KOPT-K1 (cell line): ENCODE measurements around the gene CD200.
A peak's percentile ranks its signal among the peaks of the same experiment; 100 is the strongest.

Experiments
- H3K27ac ChIP-seq: fragments of 200-600 bp; sonication (generic); 2 replicates; pipeline ENCODE4 v1.5.1; 2016; ENCODE audit warnings: antibody characterized with exemption, mild to moderate bottlenecking, low read depth, low read length; ENCODE audit not compliant: poor library complexity, severe bottlenecking
- H3K36me3 ChIP-seq: fragments of 200-600 bp; sonication (generic); 2 replicates; pipeline ENCODE4 v1.5.1; 2017; ENCODE audit warnings: antibody characterized with exemption, mild to moderate bottlenecking, low read length, moderate library complexity; ENCODE audit not compliant: insufficient read depth
- H3K9me3 ChIP-seq: fragments of 200-600 bp; sonication (generic); 2 replicates; pipeline ENCODE4 v1.5.1; 2017; ENCODE audit warnings: antibody characterized with exemption, low read length, mild to moderate bottlenecking; ENCODE audit not compliant: insufficient read depth, poor library complexity, severe bottlenecking

Gene CD200

GRCh38 chr3:112345681-112346080, 12.7 kb downstream of the CD200 start:
- H3K9me3 ChIP-seq = no peaks in the 10 kb centered on the region
- no peak overlapping the region for H3K27ac ChIP-seq
- H3K36me3 ChIP-seq = no peaks in the 10 kb centered on the region

- Histone ChIP-seq H3K27ac (no peak overlapping the region), H3K36me3 (no peaks in the 10 kb centered on the region)
These were observed 13.7 kb downstream of the CD200 start for GRCh38 chr3:112346491-112347122.

DNA sequence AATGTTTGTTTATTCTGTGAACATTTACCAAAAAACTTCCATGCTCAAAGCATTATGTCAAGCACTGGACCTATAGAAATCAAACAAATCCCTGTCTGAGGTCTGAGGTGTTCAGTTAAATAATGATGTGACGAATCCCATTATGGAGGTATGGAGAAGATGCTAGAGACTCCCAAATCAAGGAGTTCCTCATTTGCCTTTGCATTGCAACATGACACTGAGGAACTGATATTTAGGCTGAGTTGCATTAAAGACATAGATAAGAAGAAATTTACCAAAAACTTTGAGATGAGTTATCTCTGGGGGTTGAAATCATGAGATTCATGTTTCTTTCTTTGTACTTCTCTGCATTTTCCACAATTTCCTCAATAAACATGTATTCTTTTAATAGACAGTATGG, 16.0 kb downstream of the CD200 start:
- H3K9me3 ChIP-seq = no peaks in the 10 kb centered on the region
- no peak overlapping the region for H3K27ac ChIP-seq
- no peaks in the 10 kb centered on the region for H3K36me3 ChIP-seq

More at GRCh38 chr3:112346491-112347122, 13.7 kb downstream of the CD200 start:
- no peaks in the 10 kb centered on the region for H3K9me3 ChIP-seq

- no peaks in the 10 kb centered on the region for H3K36me3 ChIP-seq
These were observed 16.6 kb downstream of the CD200 start for GRCh38 chr3:112349557-112349956.

GRCh38 chr3:112350018-112350810, 17.3 kb downstream of the CD200 start:
- Histone ChIP-seq H3K36me3 (no peaks in the 10 kb centered on the region), H3K27ac (no peak overlapping the region)

More at GRCh38 chr3:112349557-112349956, 16.6 kb downstream of the CD200 start:
- H3K9me3 ChIP-seq = no peaks in the 10 kb centered on the region
- H3K27ac ChIP-seq = no peak overlapping the region

DNA sequence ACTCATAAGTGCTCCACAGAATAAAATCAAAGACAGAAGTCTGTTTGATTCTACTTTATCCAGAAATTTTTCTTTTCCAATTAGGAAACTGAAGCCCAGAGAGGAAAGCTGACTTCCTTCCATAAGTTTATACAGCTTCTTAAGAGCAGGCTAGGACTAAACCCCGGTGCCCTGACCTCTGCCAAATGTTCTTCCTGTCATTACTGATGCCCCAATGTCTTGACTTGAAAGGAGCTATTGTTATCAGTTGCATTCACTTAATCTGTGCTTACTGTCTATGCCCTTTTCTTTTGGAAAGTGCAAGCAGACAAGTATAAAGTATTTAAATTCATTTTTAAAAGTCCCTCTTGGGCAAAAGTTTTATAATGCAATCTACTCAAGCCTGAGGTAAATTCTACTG, 18.1 kb downstream of the CD200 start:
- Histone ChIP-seq H3K9me3 (no peaks in the 10 kb centered on the region), H3K36me3 (no peaks in the 10 kb centered on the region), H3K27ac (no peak overlapping the region)

More at GRCh38 chr3:112350018-112350810, 17.3 kb downstream of the CD200 start:
- H3K9me3 ChIP-seq = no peaks in the 10 kb centered on the region

GRCh38 chr3:112351823-112352222, 18.9 kb downstream of the CD200 start:
- no peak overlapping the region for H3K27ac ChIP-seq
- H3K36me3 ChIP-seq = no peaks in the 10 kb centered on the region

GRCh38 chr3:112352720-112353119, 19.8 kb downstream of the CD200 start:
- no peak overlapping the region for H3K27ac ChIP-seq

More at GRCh38 chr3:112351823-112352222, 18.9 kb downstream of the CD200 start:
- H3K9me3 ChIP-seq = no peaks in the 10 kb centered on the region

DNA sequence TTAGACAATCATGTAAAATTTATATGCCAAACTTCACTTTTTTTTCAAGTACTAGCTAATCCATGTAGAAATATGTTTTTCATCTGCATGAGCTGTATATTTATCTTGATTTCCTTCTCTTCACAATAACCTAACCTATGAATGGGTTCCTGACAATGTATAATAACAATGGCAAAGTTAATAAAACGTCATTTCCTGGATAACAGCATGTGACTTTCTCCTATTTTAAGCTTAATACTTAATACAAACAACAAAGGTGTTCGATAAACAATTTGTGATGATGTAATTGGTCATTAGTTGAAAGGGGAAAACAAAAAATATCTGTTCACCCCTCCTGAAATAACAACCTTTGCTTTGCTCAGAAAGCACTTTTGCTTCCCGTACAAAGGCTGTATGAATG, 20.4 kb downstream of the CD200 start:
- H3K36me3 ChIP-seq = no peaks in the 10 kb centered on the region
- H3K27ac ChIP-seq = no peak overlapping the region
- no peaks in the 10 kb centered on the region for H3K9me3 ChIP-seq

More at GRCh38 chr3:112352720-112353119, 19.8 kb downstream of the CD200 start:
- Histone ChIP-seq H3K9me3 (no peaks in the 10 kb centered on the region), H3K36me3 (no peaks in the 10 kb centered on the region)

GRCh38 chr3:112354642-112355306, 21.8 kb downstream of the CD200 start:
- Histone ChIP-seq H3K36me3 (no peaks in the 10 kb centered on the region), H3K9me3 (no peaks in the 10 kb centered on the region), H3K27ac (no peak overlapping the region)

- Histone ChIP-seq H3K9me3 (no peaks in the 10 kb centered on the region), H3K27ac (no peak overlapping the region), H3K36me3 (no peaks in the 10 kb centered on the region)
These were observed 22.3 kb downstream of the CD200 start for GRCh38 chr3:112355307-112355687.

GRCh38 chr3:112357930-112358780, 25.2 kb downstream of the CD200 start:
- Histone ChIP-seq H3K27ac (peak overlapping the region; percentile 25), H3K36me3 (no peaks in the 10 kb centered on the region), H3K9me3 (no peaks in the 10 kb centered on the region)

DNA sequence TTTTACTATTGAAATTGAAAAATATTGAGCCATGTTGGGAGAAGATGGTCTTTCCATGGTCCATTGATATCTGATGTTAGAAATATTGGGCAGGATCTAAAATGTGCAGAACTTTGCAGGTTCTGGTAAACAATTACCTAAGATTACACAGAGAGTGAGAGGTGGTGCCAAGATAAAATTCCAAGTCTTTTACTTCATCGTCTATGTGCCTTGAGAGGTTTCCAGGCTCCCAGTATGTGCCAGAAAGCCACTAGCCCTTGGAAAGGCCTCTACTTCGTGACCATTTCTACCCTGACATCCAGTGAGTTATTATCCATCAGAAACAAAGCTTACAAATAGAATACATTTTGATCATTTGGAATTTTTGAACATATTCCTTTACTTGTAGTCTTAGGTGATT, 27.6 kb downstream of the CD200 start:
- Histone ChIP-seq H3K9me3 (no peaks in the 10 kb centered on the region), H3K27ac (no peak overlapping the region)

DNA sequence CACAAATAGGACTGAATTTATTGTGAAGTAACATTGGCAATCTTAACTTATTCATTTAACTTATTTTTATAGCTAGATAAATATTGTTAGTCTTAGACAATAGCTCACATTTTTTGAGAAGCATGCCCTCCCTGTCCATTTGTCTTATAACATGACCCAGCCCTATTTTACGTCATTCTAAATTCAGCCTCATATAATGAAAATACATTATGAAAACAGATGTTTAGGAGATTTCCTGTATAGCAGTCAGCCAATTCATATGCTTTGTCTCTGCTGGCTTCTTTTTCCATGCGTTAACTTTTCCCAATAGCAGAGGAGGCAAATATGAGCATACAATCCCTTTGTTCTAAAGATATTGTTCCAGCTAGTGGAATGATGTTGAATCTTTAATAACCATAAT, 29.3 kb downstream of the CD200 start:
- no peaks in the 10 kb centered on the region for H3K36me3 ChIP-seq
- H3K27ac ChIP-seq = no peak overlapping the region
- no peaks in the 10 kb centered on the region for H3K9me3 ChIP-seq

More for the DNA sequence above, 27.6 kb downstream of the CD200 start:
- H3K36me3 ChIP-seq = no peaks in the 10 kb centered on the region
